NOMO-1 treated with dmso at 0.1 percent for 144 hours (cell line): Measurements from ENCODE around the gene TECPR2.
"Not testable (repeated sequence)": the region's sequence is repeated elsewhere in the genome, so short reads cannot be mapped to it uniquely, and the experiment has no call there.

ENCODE experiments used
- DNase-seq: peaks from one replicate; lab custom pipeline; 2025; ENCODE audit not compliant: unreplicated experiment; lab: John Stamatoyannopoulos, UW

The TECPR2 gene

GRCh38 chr14:102508410-102508773, 145.7 kb downstream of the TECPR2 start:
- DNase-seq, result no peak

GRCh38 chr14:102508774-102509745, 146.3 kb downstream of the TECPR2 start:
- no peak for DNase-seq

GRCh38 chr14:102509746-102510615, 147.2 kb downstream of the TECPR2 start, which contains the start of gene ANKRD9:
Gene ANKRD9 (minus strand): TSS chr14:102509776. CDS start chr14:102507889, 1,887 bp downstream.
- peak; percentile 92 for DNase-seq

- DNase-seq, result no peak
Observed at GRCh38 chr14:102510616-102511520, 148.1 kb downstream of the TECPR2 start.

GRCh38 chr14:102511538-102511937, 148.8 kb downstream of the TECPR2 start:
- DNase-seq, result no peak

GRCh38 chr14:102512793-102513300, 150.1 kb downstream of the TECPR2 start:
- DNase-seq, result no peak

GRCh38 chr14:102513899-102514772, 151.4 kb downstream of the TECPR2 start:
- no peak for DNase-seq

GRCh38 chr14:102514987-102515733, 152.4 kb downstream of the TECPR2 start:
- DNase-seq, result no peak

GRCh38 chr14:102516531-102517391, 154.0 kb downstream of the TECPR2 start:
- DNase-seq, result no peak

- no peak for DNase-seq
Observed at GRCh38 chr14:102517392-102518062, 154.8 kb downstream of the TECPR2 start.

GRCh38 chr14:102518063-102518648, 155.4 kb downstream of the TECPR2 start:
- no peak for DNase-seq

- not testable (repeated sequence) for DNase-seq
Observed at GRCh38 chr14:102519709-102520108, 157.0 kb downstream of the TECPR2 start.

GRCh38 chr14:102523200-102523568, 160.4 kb downstream of the TECPR2 start:
- DNase-seq, result no peak

- no peak for DNase-seq
Observed at GRCh38 chr14:102523569-102524450, 161.1 kb downstream of the TECPR2 start.

- DNase-seq, result peak; percentile 97
Observed at GRCh38 chr14:102524451-102525218, 161.9 kb downstream of the TECPR2 start.
